ENCODE results near the gene MT1A.
"Not testable (repeated sequence)": the region's sequence is repeated elsewhere in the genome, so short reads cannot be mapped to it uniquely, and the experiment has no call there.

Gene MT1A

DNA sequence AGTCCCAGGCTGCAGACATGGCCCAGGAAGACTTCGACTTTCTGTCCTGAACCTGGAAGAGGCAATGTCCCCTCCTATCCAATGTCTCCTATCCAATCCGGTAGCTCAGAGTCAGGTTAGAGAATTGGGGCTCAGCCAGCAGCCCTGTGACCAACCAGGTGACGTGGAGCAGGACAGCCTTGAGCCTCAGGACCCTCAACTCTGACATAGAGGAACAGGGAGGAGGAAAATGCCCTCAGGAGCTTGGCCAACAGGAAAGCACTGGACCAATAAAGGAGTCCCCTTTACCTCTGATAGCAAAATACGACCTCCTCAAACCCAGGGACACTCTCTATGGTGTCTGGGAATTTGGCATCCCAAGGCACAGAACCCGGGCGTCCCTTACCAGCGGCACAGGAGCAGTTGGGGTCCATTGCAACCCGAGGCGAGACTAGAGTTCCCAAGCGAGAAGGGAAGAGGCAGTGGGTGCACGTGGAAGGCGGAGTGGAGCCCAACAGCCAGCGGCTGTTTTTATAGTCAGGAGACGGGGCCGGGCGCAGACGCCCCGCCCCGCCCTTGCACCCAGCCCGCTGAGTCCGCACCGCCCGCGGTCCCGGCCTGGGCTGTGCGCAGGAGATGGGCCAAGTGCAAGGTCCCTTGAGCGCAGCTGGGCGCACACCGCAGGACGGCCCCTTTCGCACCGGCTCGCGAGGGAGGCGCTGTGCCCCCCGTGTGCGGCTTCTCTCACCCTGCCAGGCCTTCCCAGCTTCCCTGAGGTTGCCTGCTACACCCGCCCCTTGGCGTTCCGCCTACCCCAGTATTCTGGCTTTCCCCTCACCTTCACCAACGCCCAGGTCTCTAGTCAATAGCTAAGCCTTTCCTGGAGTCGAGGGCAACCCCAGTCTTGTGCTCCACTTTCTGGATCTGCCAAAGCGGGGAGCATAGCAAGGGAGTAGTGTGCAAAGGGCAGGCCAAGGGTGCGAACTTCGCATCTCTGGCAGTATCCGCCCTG is 29.4 kb downstream of the MT1A start, which contains the start of gene MT1G:
Gene MT1G (minus strand): TSS at position 485 of the 991 bp plus-strand sequence. CDS start 72 bp downstream, at position 413.
- no peaks in the 10 kb centered on the region for H3K36me3 ChIP-seq (replicated peaks)
- H3K27me3 ChIP-seq (replicated peaks): peaks cover 58% of the 10 kb centered on the region
- in situ Hi-C loops (cut with HindIII; ENCODE audit: low pct_ligation_motif_present, low sequenced_read_pairs): no loop called here
- H3K4me3 ChIP-seq (ENCODE audit: low read depth, low read length): no peak within 1 kb of the TSS
- TF ChIP-seq, protein P1, sequence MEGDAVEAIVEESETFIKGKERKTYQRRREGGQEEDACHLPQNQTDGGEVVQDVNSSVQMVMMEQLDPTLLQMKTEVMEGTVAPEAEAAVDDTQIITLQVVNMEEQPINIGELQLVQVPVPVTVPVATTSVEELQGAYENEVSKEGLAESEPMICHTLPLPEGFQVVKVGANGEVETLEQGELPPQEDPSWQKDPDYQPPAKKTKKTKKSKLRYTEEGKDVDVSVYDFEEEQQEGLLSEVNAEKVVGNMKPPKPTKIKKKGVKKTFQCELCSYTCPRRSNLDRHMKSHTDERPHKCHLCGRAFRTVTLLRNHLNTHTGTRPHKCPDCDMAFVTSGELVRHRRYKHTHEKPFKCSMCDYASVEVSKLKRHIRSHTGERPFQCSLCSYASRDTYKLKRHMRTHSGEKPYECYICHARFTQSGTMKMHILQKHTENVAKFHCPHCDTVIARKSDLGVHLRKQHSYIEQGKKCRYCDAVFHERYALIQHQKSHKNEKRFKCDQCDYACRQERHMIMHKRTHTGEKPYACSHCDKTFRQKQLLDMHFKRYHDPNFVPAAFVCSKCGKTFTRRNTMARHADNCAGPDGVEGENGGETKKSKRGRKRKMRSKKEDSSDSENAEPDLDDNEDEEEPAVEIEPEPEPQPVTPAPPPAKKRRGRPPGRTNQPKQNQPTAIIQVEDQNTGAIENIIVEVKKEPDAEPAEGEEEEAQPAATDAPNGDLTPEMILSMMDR (IDR thresholded peaks at IDR 0.05; ENCODE audit: low read depth, low read length, missing control alignments): no peak
- H3K27ac ChIP-seq: no peak within 1 kb of the TSS
- DNase-seq: no peak

DNA sequence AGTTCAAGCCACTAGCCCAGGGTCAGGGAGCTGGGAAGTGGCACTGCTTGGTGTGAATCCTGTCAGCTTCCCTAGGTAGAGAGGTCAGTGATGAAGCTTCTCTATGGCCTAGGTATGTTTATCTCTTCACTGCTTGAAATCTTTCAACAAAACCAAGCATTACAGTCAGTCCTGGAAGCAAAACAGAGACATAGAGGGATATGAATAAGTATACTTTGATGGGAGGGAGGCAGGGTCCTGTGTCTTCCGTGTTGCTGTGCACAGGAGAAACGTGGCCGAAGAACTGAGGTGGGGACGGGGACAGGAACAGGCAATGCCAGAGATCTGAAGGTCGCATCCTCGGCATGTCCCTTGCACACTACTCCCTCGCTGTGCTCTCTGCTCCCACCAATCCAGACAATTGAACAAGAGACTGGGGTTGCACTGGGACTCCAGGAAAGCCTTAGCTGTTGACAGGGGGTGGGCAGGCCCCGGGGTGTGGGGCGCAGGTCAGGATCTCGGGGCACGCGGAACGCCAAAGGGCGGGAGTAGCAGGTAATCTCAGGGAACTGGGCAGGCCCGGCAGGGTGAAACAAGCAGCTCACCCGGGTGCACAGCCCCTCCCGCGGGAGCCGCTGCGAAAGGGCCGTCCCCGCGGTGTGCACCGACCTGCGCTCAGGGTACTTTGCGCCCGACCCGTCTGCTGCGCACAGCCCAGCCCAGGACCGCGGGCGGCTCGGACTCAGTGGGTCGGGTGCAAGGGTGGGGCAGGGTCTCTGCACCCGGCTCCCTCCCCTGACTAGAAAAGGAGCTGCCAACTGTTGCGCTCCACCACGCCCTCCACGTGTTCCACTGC is 30.8 kb downstream of the MT1A start, which contains the start of gene MT1H:
Gene MT1H (plus strand): TSS at position 810 of the 835 bp plus-strand sequence. CDS start 71 bp downstream, outside the sequence.
- TF ChIP-seq, protein P1 (IDR thresholded peaks at IDR 0.05; ENCODE audit: low read depth, low read length, missing control alignments): no peak
- in situ Hi-C loops (cut with HindIII; ENCODE audit: low pct_ligation_motif_present, low sequenced_read_pairs): no loop called here
- Histone ChIP-seq H3K27me3 (replicated peaks) (peaks cover 51% of the 10 kb centered on the region), H3K4me3 (ENCODE audit: low read depth, low read length) (no peak within 1 kb of the TSS), H3K36me3 (replicated peaks) (no peaks in the 10 kb centered on the region), H3K27ac (no peak within 1 kb of the TSS)
- DNase-seq: no peak

DNA sequence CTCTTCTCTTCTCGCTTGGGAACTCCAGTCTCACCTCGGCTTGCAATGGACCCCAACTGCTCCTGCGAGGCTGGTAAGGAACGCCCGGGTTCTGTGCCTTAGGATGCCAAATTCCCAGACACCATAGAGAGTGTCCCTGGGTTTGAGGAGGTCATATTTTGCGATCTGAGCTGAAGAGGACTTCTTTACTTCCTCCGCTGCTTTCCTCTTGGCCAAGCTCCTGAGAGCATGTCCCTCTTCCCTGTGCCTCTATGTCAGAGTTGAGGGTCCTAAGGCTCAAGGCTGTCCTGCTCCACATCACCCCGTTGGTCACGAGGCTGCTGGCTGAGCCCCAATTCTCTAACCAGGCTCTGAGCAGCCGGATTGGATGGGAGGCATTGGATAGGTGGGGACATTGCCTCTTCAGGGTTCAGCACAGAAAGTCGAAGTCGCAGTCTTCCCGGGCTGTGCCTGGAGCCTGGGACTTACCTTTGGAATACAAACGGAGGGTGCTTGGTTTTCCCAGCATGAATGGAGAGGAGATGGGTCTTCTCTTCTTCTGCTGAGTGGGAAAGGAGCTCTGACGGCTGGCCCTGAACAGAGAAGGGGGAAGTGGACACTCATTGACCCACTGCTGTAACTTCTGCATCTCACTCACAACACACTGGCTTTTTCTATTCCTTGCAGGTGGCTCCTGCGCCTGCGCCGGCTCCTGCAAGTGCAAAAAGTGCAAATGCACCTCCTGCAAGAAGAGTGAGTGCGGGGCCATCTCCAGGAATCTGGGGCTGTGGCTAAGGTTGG is 31.6 kb downstream of the MT1A start:
- Histone ChIP-seq H3K36me3 (replicated peaks) (no peaks in the 10 kb centered on the region), H3K4me3 (ENCODE audit: low read depth, low read length) (no peak overlapping the region), H3K27me3 (replicated peaks) (peaks cover 47% of the 10 kb centered on the region), H3K27ac (no peak overlapping the region)
- TF ChIP-seq, protein P1 (IDR thresholded peaks at IDR 0.05; ENCODE audit: low read depth, low read length, missing control alignments): no peak
- no peak for DNase-seq
- in situ Hi-C loops (cut with HindIII; ENCODE audit: low pct_ligation_motif_present, low sequenced_read_pairs): no loop called here

DNA sequence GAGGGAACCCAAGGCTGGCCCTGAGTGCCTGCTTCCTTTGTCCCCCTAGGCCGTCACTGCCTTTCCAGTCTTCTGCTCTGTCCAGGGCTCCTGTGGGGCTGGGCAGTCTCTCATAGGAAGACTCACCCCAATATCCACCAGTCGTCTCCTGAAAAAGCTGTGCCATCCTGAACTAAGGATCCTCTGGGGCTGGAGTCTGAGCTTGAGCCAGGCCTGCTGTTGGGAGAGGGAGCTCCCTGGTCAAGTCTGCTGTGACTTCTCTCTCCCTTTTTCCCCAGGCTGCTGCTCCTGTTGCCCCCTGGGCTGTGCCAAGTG is 32.1 kb downstream of the MT1A start:
- H3K27ac ChIP-seq: no peak overlapping the region
- no peak for DNase-seq
- H3K27me3 ChIP-seq (replicated peaks): peaks cover 43% of the 10 kb centered on the region
- H3K4me3 ChIP-seq (ENCODE audit: low read depth, low read length): no peak overlapping the region
- no peaks in the 10 kb centered on the region for H3K36me3 ChIP-seq (replicated peaks)
- TF ChIP-seq, protein P1 (IDR thresholded peaks at IDR 0.05; ENCODE audit: low read depth, low read length, missing control alignments): no peak
- in situ Hi-C loops (cut with HindIII; ENCODE audit: low pct_ligation_motif_present, low sequenced_read_pairs): no loop called here

DNA sequence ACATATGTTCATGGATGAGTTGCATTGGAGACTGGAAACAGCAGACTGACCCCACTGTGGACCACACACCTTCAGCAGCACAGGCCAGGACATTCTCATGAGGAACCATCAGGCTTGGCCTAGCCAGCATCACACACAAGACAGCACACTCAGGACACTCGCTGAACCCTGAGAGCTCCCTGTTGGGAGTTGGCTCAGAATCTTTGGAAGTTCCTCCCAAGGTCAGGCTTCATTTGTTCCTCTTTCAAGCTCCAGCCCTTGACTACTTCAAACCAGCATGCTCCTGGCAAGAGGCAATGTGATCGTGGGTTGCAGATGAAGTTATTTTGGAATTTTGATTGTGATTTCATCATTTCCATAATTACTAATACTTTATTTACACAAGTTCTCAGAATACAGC is 33.2 kb downstream of the MT1A start:
- H3K36me3 ChIP-seq (replicated peaks); DNase-seq; H3K27ac ChIP-seq; in situ Hi-C loops (cut with HindIII; ENCODE audit: low pct_ligation_motif_present, low sequenced_read_pairs); H3K4me3 ChIP-seq (ENCODE audit: low read depth, low read length): not testable (repeated sequence)
- peaks cover 49% of the 10 kb centered on the region for H3K27me3 ChIP-seq (replicated peaks)

DNA sequence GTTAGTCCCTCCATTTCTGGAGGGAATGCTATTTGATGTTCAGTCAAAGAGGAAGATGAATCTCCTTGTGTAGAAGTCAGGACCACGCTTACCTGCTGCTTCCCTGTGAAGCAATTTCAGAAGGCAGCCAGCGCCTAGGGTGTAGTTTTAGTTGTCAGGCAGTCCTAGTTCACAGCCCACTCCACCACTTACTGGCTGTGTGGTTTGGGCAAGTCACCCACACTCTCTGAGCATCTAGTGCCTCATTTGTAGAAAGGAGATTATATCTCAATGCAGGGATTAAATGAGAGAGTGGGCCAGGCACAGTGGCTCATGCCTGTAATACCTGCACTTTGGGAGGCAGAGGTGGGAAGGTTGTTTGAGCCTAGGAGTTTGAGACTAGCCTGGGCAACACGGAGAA is 33.7 kb downstream of the MT1A start:
- in situ Hi-C loops (cut with HindIII; ENCODE audit: low pct_ligation_motif_present, low sequenced_read_pairs); H3K36me3 ChIP-seq (replicated peaks); H3K27ac ChIP-seq; DNase-seq; H3K4me3 ChIP-seq (ENCODE audit: low read depth, low read length): not testable (repeated sequence)
- peaks cover 44% of the 10 kb centered on the region for H3K27me3 ChIP-seq (replicated peaks)
